ENCODE results near the gene FAM81A. TPM values are rescaled to one million over a fixed set of nuclear protein-coding genes. Genes with fewer than 3 reads are reported as not detected.

FAM81A gene
- total and polyA plus RNA-seq, 7 experiments from 2014 or later, result 0.27 to 1.1 (median 0.61) TPM; not detected in 4

- Mint-ChIP-seq H3K4me1 (peaks cover 0 to 14% (median 0%) of the 10 kb centered on the region in 7 donors), H3K27me3 (peaks cover 0 to 45% (median 0%) of the 10 kb centered on the region in 5 donors), H3K27ac (no peak overlapping the region), H3K9me3 (peaks cover 0 to 3% (median 0%) of the 10 kb centered on the region in 11 donors), H3K4me3 (no peak overlapping the region), H3K36me3 (no peaks in the 10 kb centered on the region)
- H3K4me3 ChIP-seq (ENCODE audit: low read length), result no peak overlapping the region
- H3K9me3 ChIP-seq (ENCODE audit: control insufficient read depth in 2 of 3, low read length in 3 of 3), result no peaks in the 10 kb centered on the region
- no peaks in the 10 kb centered on the region for H3K4me1 ChIP-seq (ENCODE audit: control insufficient read depth in 2 of 2, insufficient read depth in 2 of 2, low read length in 2 of 2)
- no peak for DNase-seq
- no peak for ATAC-seq
- no peaks in the 10 kb centered on the region for H3K27me3 ChIP-seq (ENCODE audit: control insufficient read depth in 2 of 2, insufficient read depth in 2 of 2, low read length in 2 of 2)
- ChIA-PET CTCF (no interaction called here), POLR2A (no interaction called here)
- H3K27ac ChIP-seq (ENCODE audit: low read depth, low read length), result no peak overlapping the region
- intact Hi-C loops (cut with micrococcal nuclease), result no loop called here
- H3K36me3 ChIP-seq (ENCODE audit: control insufficient read depth in 2 of 3, insufficient read depth in 3 of 3, low read length in 3 of 3), result no peaks in the 10 kb centered on the region
Observed at GRCh38 chr15:59446232-59446957, 8.4 kb downstream of the FAM81A start.

GRCh38 chr15:59447367-59447766, 9.4 kb downstream of the FAM81A start:
- H3K4me3 Mint-ChIP-seq, result no peak overlapping the region
- Histone ChIP-seq H3K4me3 (ENCODE audit: low read length) (no peak overlapping the region), H3K27me3 (ENCODE audit: control insufficient read depth in 2 of 2, insufficient read depth in 2 of 2, low read length in 2 of 2) (no peaks in the 10 kb centered on the region), H3K27ac (ENCODE audit: low read depth, low read length) (no peak overlapping the region), H3K4me1 (ENCODE audit: control insufficient read depth in 2 of 2, insufficient read depth in 2 of 2, low read length in 2 of 2) (no peaks in the 10 kb centered on the region), H3K36me3 (ENCODE audit: control insufficient read depth in 2 of 3, insufficient read depth in 3 of 3, low read length in 3 of 3) (no peaks in the 10 kb centered on the region), H3K9me3 (ENCODE audit: control insufficient read depth in 2 of 3, low read length in 3 of 3) (no peaks in the 10 kb centered on the region)
- ChIA-PET CTCF (no interaction called here), POLR2A (no interaction called here)
- no peaks in the 10 kb centered on the region for H3K36me3 Mint-ChIP-seq
- no peak for ATAC-seq
- intact Hi-C loops (cut with micrococcal nuclease), result no loop called here
- peaks cover 0 to 3% (median 0%) of the 10 kb centered on the region in 11 donors for H3K9me3 Mint-ChIP-seq
- no peak overlapping the region for H3K27ac Mint-ChIP-seq
- H3K4me1 Mint-ChIP-seq, result peaks cover 0 to 14% (median 0%) of the 10 kb centered on the region in 7 donors
- H3K27me3 Mint-ChIP-seq, result peaks cover 0 to 45% (median 0%) of the 10 kb centered on the region in 5 donors
- no peak for DNase-seq

GRCh38 chr15:59448871-59449270, 10.9 kb downstream of the FAM81A start:
- H3K27me3 Mint-ChIP-seq, result peaks cover 0 to 39% (median 0%) of the 10 kb centered on the region in 5 donors
- H3K36me3 ChIP-seq (ENCODE audit: control insufficient read depth in 2 of 3, insufficient read depth in 3 of 3, low read length in 3 of 3), result no peaks in the 10 kb centered on the region
- no peaks in the 10 kb centered on the region for H3K9me3 ChIP-seq (ENCODE audit: control insufficient read depth in 2 of 3, low read length in 3 of 3)
- H3K27ac Mint-ChIP-seq, result no peak overlapping the region
- ChIA-PET CTCF (no interaction called here), POLR2A (no interaction called here)
- H3K27me3 ChIP-seq (ENCODE audit: control insufficient read depth in 2 of 2, insufficient read depth in 2 of 2, low read length in 2 of 2), result no peaks in the 10 kb centered on the region
- intact Hi-C loops (cut with micrococcal nuclease), result no loop called here
- H3K27ac ChIP-seq (ENCODE audit: low read depth, low read length), result no peak overlapping the region
- H3K4me1 Mint-ChIP-seq, result peaks cover 0 to 14% (median 0%) of the 10 kb centered on the region in 7 donors
- no peaks in the 10 kb centered on the region for H3K4me1 ChIP-seq (ENCODE audit: control insufficient read depth in 2 of 2, insufficient read depth in 2 of 2, low read length in 2 of 2)
- no peak for DNase-seq
- no peak for ATAC-seq
- H3K9me3 Mint-ChIP-seq, result peaks cover 0 to 3% (median 0%) of the 10 kb centered on the region in 11 donors
- no peak overlapping the region for H3K4me3 Mint-ChIP-seq
- no peaks in the 10 kb centered on the region for H3K36me3 Mint-ChIP-seq
- no peak overlapping the region for H3K4me3 ChIP-seq (ENCODE audit: low read length)

- CTCF ChIA-PET, result no interaction called here
- H3K27me3 Mint-ChIP-seq, result peaks cover 0 to 38% (median 4%) of the 10 kb centered on the region in 5 donors
- peaks cover 0 to 1% (median 0%) of the 10 kb centered on the region in 7 donors for H3K4me1 Mint-ChIP-seq
Observed at GRCh38 chr15:59453474-59454215, 15.7 kb downstream of the FAM81A start.

GRCh38 chr15:59456114-59456513, 18.1 kb downstream of the FAM81A start:
- POLR2A ChIA-PET, result no interaction called here
- DNase-seq (no peak), ATAC-seq (no peak)
- Mint-ChIP-seq H3K27me3 (peaks cover 0 to 43% (median 4%) of the 10 kb centered on the region in 5 donors), H3K27ac (no peak overlapping the region), H3K4me3 (no peak overlapping the region), H3K4me1 (peaks cover 0 to 1% (median 0%) of the 10 kb centered on the region in 7 donors), H3K9me3 (peaks cover 0 to 2% (median 0%) of the 10 kb centered on the region in 11 donors), H3K36me3 (no peaks in the 10 kb centered on the region)
- Histone ChIP-seq H3K4me3 (ENCODE audit: low read length) (no peak overlapping the region), H3K27me3 (ENCODE audit: control insufficient read depth in 2 of 2, insufficient read depth in 2 of 2, low read length in 2 of 2) (no peaks in the 10 kb centered on the region), H3K9me3 (ENCODE audit: control insufficient read depth in 2 of 3, low read length in 3 of 3) (no peaks in the 10 kb centered on the region), H3K4me1 (ENCODE audit: control insufficient read depth in 2 of 2, insufficient read depth in 2 of 2, low read length in 2 of 2) (no peaks in the 10 kb centered on the region), H3K36me3 (ENCODE audit: control insufficient read depth in 2 of 3, insufficient read depth in 3 of 3, low read length in 3 of 3) (no peaks in the 10 kb centered on the region), H3K27ac (ENCODE audit: low read depth, low read length) (no peak overlapping the region)
- intact Hi-C loops (cut with micrococcal nuclease), result no loop called here
- CTCF ChIA-PET, result no interaction called here

More at GRCh38 chr15:59453474-59454215, 15.7 kb downstream of the FAM81A start:
- no peaks in the 10 kb centered on the region for H3K36me3 Mint-ChIP-seq
- no peak overlapping the region for H3K27ac ChIP-seq (ENCODE audit: low read depth, low read length)
- intact Hi-C loops (cut with micrococcal nuclease), result no loop called here
- H3K9me3 Mint-ChIP-seq, result no peaks in the 10 kb centered on the region
- H3K4me1 ChIP-seq (ENCODE audit: control insufficient read depth in 2 of 2, insufficient read depth in 2 of 2, low read length in 2 of 2), result no peaks in the 10 kb centered on the region
- DNase-seq (no peak), ATAC-seq (no peak)
- H3K4me3 Mint-ChIP-seq, result no peak overlapping the region
- H3K27me3 ChIP-seq (ENCODE audit: control insufficient read depth in 2 of 2, insufficient read depth in 2 of 2, low read length in 2 of 2), result no peaks in the 10 kb centered on the region
- POLR2A ChIA-PET, result no interaction called here
- no peak overlapping the region for H3K27ac Mint-ChIP-seq
- H3K4me3 ChIP-seq (ENCODE audit: low read length), result no peak overlapping the region
- H3K36me3 ChIP-seq (ENCODE audit: control insufficient read depth in 2 of 3, insufficient read depth in 3 of 3, low read length in 3 of 3), result no peaks in the 10 kb centered on the region
- H3K9me3 ChIP-seq (ENCODE audit: control insufficient read depth in 2 of 3, low read length in 3 of 3), result no peaks in the 10 kb centered on the region

GRCh38 chr15:59457103-59457502, 19.1 kb downstream of the FAM81A start:
- ChIA-PET POLR2A (no interaction called here), CTCF (no interaction called here)
- peaks cover 0 to 8% (median under 1%) of the 10 kb centered on the region in 11 donors for H3K9me3 Mint-ChIP-seq
- H3K36me3 ChIP-seq (ENCODE audit: control insufficient read depth in 2 of 3, insufficient read depth in 3 of 3, low read length in 3 of 3), result no peaks in the 10 kb centered on the region
- no peaks in the 10 kb centered on the region for H3K9me3 ChIP-seq (ENCODE audit: control insufficient read depth in 2 of 3, low read length in 3 of 3)
- peaks cover 0 to 1% (median 0%) of the 10 kb centered on the region in 7 donors for H3K4me1 Mint-ChIP-seq
- H3K27ac Mint-ChIP-seq, result no peak overlapping the region
- no peaks in the 10 kb centered on the region for H3K36me3 Mint-ChIP-seq
- intact Hi-C loops (cut with micrococcal nuclease), result no loop called here
- no peak overlapping the region for H3K27ac ChIP-seq (ENCODE audit: low read depth, low read length)
- no peak for DNase-seq
- H3K4me1 ChIP-seq (ENCODE audit: control insufficient read depth in 2 of 2, insufficient read depth in 2 of 2, low read length in 2 of 2), result no peaks in the 10 kb centered on the region
- ATAC-seq, result no peak
- no peak overlapping the region for H3K4me3 Mint-ChIP-seq
- no peak overlapping the region for H3K4me3 ChIP-seq (ENCODE audit: low read length)
- no peaks in the 10 kb centered on the region for H3K27me3 ChIP-seq (ENCODE audit: control insufficient read depth in 2 of 2, insufficient read depth in 2 of 2, low read length in 2 of 2)
- H3K27me3 Mint-ChIP-seq, result peaks cover 0 to 43% (median 4%) of the 10 kb centered on the region in 5 donors
